ACC112 (cell line): Measurements from ENCODE around the gene MED15.

Experiments
- H2AFZ ChIP-seq: fragments of 200-600 bp; sonication (generic); one replicate; pipeline ENCODE4 v1.6.0; 2017; ENCODE audit warnings: antibody characterized with exemption, low read length; ENCODE audit not compliant: unreplicated experiment
- H3K27ac ChIP-seq: fragments of 200-600 bp; sonication (generic); 2 replicates; pipeline ENCODE4 v1.5.1; 2014; ENCODE audit warnings: low read depth, mild to moderate bottlenecking, antibody characterized with exemption, low read length, moderate library complexity
- H3K27me3 ChIP-seq: fragments of 200-600 bp; sonication (generic); 2 replicates; pipeline ENCODE4 v1.6.1; 2014; ENCODE audit warnings: mild to moderate bottlenecking, antibody characterized with exemption, low read length, moderate library complexity, mixed read lengths; ENCODE audit not compliant: insufficient read depth
- H3K36me3 ChIP-seq: fragments of 200-600 bp; sonication (generic); 2 replicates; pipeline ENCODE4 v1.6.1; 2016; ENCODE audit warnings: mild to moderate bottlenecking, antibody characterized with exemption, low read length, moderate library complexity, mixed read lengths; ENCODE audit not compliant: insufficient read depth
- H3K4me1 ChIP-seq: fragments of 200-600 bp; sonication (generic); one replicate; pipeline ENCODE4 v1.6.1; 2016; ENCODE audit warnings: low read length, mixed read lengths; ENCODE audit not compliant: insufficient read depth, unreplicated experiment, control insufficient read depth
- H3K4me3 ChIP-seq: fragments of 200-600 bp; sonication (generic); 2 replicates; pipeline ENCODE4 v1.5.1; 2014; ENCODE audit warnings: mild to moderate bottlenecking, low read depth, low read length
- H3K79me2 ChIP-seq: fragments of 200-600 bp; sonication (generic); one replicate; pipeline ENCODE4 v1.6.0; 2016; ENCODE audit warnings: low read length; ENCODE audit not compliant: control insufficient read depth, unreplicated experiment, insufficient read depth

Gene MED15

DNA sequence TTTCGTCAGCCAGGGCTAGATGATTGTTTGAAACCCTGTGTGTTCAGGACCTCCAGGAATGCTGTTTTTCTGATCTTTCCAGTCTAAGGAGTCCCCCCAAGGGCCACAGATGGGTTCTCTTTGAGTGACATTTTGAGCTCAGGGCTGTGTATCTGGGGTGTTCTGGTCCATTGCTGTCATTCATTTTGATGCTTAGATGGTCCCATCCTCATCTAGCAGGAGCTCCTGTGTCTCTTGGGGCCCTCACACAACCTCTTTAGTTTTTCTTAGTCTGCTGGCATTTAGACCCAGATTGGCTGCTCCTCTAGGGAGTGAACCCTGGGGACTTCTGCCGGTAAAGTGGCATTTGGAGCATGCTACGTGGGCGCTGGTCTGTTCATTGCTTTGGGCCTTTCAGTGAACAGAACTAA is 39.1 kb downstream of the MED15 start:
- H3K4me3 ChIP-seq, result no peak overlapping the region
- peak overlapping the region; percentile 45; the same call in 1 of the 2 replicates for H3K27ac ChIP-seq
- no peak overlapping the region for H2AFZ ChIP-seq
- no peaks in the 10 kb centered on the region for H3K27me3 ChIP-seq
- H3K36me3 ChIP-seq, result peaks cover 5% of the 10 kb centered on the region
- peaks cover 72% of the 10 kb centered on the region for H3K79me2 ChIP-seq
- H3K4me1 ChIP-seq, result peaks cover 48% of the 10 kb centered on the region

DNA sequence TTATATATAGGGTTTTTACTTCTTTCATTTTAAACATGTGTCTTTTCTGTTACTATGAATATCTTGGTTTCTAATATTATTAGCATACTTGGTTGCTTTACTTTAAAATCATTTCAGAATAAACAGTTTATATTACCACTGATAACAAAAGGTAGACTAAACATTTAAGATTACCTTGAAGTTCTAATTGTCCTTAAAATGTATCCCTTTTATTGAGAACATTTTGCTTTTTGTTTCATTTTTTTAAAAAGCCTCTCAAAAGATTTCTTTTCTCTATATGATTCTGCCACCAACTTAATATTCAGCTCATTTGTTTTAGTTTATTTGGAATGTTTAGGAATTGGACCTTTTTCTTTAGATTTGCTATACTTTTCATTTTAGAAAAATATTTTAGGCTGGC is 39.6 kb downstream of the MED15 start:
- Histone ChIP-seq H3K27me3 (no peaks in the 10 kb centered on the region), H3K4me3 (no peak overlapping the region), H3K27ac (no peak overlapping the region), H3K36me3 (peaks cover 5% of the 10 kb centered on the region), H2AFZ (no peak overlapping the region), H3K79me2 (peaks cover 77% of the 10 kb centered on the region), H3K4me1 (peaks cover 53% of the 10 kb centered on the region)

DNA sequence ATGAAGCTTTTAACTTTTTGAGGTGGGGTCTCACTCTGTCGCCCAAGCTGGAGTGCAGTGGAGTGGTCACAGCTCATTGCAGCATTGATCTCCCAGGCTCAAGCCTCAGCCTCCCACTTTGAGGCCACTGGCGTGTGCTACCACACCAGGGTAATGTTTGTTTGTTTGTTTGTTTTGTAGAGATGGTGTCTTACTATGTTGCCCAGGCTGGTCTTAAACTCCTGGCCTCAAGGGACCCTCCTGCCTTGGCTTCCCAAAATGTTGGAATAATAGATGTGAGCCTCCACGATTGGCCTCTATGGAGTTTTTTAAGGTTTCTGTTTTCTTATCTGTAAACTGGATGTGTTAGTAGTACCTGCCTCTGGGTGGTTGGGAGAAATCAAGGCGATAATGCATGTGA is 41.4 kb downstream of the MED15 start:
- peaks cover 5% of the 10 kb centered on the region for H3K36me3 ChIP-seq
- peaks cover 62% of the 10 kb centered on the region for H3K4me1 ChIP-seq
- H3K27ac ChIP-seq, result no peak overlapping the region
- H3K79me2 ChIP-seq, result peaks cover 82% of the 10 kb centered on the region
- no peak overlapping the region for H2AFZ ChIP-seq
- H3K27me3 ChIP-seq, result no peaks in the 10 kb centered on the region
- H3K4me3 ChIP-seq, result no peak overlapping the region

DNA sequence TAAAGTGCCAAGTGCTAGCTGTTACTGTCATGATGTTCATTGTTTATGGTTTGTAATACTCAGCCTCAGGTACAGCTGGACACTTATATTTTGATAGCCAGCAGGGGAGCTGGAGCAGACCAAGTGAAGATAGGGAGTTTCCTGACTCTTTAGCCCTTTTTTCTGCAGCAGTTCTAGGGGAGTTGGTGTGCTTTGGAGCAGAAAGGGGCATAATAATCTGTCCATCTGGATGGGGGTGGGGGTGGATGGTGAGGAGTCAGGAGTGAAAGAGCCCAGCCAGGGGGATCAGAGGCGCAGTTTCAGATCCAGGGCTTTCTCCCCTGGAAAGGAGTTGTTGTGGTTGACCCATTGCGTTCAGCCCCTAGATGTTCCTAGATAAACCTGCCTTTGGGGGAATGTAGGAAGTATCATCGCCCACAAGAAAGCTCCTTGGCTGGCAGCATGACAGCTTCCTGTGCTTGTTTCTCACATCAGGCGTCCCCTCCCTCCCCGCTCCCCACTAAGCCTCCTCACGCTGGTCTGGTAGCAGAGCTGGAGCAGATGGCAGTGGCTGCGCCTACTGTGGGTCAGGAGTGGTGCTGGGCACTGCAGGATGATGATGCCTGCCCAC is 41.9 kb downstream of the MED15 start:
- H3K4me3 ChIP-seq, result no peak overlapping the region
- peaks cover 82% of the 10 kb centered on the region for H3K79me2 ChIP-seq
- no peaks in the 10 kb centered on the region; the same call in 1 of the 2 replicates for H3K36me3 ChIP-seq
- H3K27me3 ChIP-seq, result no peaks in the 10 kb centered on the region
- peaks cover 63% of the 10 kb centered on the region for H3K4me1 ChIP-seq
- H3K27ac ChIP-seq, result peak overlapping the region; percentile 82
- H2AFZ ChIP-seq, result no peak overlapping the region

DNA sequence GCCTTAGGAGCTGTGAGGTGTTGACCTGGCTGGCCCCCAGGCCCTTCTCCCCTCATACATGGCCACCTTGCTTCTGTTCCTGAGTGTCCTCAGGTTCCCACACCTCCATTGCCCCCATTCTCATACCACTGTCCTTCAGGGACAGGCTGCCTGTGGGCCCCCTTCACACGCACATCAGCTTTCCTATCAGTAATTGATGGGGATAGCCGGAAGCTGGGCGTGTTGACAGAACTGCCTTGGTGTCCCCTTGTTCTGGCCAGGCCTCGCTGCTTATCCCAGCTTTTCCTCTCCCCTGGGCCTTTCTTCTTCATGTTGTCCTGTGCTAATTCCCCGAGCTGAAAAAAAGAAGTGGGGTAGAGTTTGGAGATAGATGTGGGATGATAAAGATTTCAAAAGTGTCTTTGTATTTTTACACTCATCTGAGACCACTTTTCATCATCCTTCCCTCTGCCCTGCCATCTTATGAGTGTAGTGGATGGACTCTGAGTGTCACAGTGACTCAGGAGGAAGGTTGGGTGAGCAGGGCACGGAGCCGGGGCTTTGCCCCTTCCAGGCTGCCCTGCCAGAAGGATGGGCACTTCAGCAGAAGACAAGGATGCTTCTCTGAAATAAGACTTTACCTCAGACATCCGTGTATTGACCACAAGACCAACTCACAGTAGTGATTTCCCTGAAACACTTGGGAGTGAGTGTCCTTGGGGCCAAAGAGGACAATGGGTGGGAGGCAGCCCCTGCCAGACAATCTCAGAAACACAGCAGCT is 42.8 kb downstream of the MED15 start:
- 0 out of 2 replicates have a peak, but pooled peaks cover 2% of the 10 kb centered on the region for H3K36me3 ChIP-seq
- peaks cover 80% of the 10 kb centered on the region for H3K79me2 ChIP-seq
- peak overlapping the region; percentile 82 for H3K27ac ChIP-seq
- H3K4me1 ChIP-seq, result peaks cover 63% of the 10 kb centered on the region
- H3K4me3 ChIP-seq, result no peak overlapping the region
- H3K27me3 ChIP-seq, result no peaks in the 10 kb centered on the region
- H2AFZ ChIP-seq, result no peak overlapping the region

DNA sequence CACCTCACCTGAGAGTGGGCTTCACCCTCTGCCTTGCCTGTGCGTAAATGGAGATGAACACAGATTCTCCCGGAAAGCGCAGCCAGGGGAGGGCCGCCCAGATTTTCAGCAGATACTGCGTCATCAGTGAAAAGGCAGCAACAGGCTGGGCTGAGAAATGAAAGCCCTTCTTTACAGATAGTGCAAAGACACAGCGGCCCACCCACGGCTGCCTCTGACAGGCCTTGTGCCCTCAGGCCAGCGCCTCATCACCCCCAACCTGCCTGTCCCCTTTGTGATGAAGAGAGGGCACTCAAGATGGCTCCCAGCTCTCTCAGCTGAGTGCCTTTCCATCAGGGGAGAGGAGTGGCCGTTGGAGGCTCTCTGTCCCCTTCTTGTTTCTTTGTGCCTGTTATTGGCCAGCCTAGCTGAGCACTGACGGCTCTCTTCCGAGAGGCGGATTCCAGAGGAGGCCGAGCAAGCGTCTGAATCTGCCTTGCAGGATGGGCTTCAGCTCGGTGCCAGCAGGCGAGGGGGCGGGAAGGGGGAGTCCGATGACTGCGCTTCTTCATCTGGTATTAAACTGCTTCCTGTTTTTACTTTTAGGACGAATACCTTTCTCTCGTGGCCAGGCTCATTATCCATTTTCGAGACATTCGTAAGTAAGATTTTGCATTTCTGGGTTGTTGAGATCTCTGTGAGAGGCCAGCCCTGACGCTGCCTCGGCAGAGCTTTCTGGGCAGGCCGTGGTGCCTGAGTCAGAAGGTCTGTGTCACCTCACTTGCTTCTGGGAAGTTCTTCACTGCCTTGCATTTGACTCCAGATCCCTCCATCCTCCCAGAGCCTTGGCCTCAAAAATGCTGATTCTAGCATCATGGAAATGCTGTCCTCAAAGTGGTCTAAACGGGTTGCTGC is 43.7 kb downstream of the MED15 start:
- Histone ChIP-seq H3K4me1 (peaks cover 56% of the 10 kb centered on the region), H3K36me3 (peaks cover 9% of the 10 kb centered on the region; the same call in 1 of the 2 replicates), H3K27me3 (no peaks in the 10 kb centered on the region), H2AFZ (no peak overlapping the region), H3K79me2 (peaks cover 75% of the 10 kb centered on the region), H3K4me3 (peak overlapping the region; percentile 1; the same call in 1 of the 2 replicates), H3K27ac (peak overlapping the region; percentile 82)

DNA sequence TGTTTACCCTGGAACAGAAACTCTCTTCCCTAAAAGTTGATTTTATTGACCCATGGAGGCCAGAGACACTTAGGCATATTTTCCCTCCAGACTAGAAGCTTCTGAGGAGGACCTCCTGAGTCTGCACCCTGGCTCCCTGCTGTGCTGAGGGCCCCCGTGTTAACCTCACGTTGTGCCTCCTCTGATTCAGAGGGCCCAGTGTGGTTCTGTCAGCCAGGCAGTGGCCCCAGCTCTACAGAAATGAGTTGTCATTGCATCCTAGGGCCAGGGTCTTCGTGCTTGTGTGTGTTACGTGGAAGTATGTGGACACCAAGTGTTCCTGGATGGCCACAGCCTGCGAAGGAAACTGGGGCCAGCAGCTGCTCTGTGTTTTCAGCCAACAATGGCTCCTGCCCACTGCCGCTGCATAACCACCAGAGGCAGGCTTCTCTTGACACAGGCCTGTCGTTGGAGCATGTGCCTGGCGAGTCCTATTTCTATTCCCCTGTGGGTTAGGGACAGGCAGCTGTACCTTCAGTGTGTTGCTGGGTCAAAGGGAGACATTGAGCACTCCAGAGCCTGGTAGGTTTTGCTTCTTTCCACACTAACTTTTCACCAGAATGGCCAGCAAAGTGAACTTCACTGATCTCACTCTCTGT is 44.5 kb downstream of the MED15 start:
- Histone ChIP-seq H3K27ac (peak overlapping the region; percentile 82), H3K27me3 (no peaks in the 10 kb centered on the region), H2AFZ (no peak overlapping the region), H3K36me3 (peaks cover 14% of the 10 kb centered on the region), H3K4me3 (no peak overlapping the region; the same call in 1 of the 2 replicates), H3K4me1 (peaks cover 50% of the 10 kb centered on the region), H3K79me2 (peaks cover 74% of the 10 kb centered on the region)

DNA sequence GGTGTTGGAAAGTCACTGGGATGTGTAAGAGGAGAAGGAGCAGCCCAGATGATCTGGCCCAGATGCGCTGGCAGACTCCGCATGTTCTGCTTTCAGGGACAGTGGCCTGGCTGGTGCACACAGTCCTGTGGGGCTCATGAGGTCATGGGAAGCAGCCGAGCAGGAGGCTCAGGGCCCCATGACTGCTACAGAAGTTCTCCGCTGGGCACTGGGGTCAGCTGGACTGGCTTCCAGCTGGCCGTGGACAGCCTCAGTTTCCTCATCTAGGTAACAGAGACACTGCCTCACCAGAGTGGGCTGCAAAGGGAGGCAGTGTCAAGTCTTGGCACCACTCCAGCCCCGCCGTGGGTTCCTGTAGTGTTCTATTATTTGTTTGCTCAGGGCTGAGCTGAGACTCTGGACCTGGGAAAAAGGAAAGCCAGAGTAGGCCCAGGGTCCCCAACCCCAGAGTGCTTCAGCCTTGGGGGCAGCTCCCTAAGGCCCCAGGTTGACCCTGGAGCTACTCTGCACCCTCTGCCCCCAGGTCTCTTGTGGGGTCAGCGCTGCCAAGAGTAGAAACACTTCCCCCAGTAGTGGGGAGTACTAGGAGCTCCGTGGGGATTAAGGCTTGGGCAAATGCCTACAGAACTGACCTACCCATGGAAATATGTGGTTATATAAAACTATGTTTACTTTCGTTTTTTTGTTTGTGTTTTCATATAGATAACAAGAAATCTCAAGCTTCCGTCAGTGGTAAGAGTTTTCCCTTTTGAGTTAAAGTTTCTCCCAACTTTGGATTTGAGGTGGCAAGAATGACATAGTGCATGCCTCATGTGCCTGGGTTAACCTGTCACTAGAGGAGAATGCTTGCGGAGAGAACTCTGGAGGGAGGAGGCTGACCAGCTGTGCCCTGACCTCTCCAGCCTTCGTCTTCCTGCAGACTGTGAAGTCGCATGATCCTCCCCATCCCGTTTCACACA is 45.3 kb downstream of the MED15 start:
- Histone ChIP-seq H3K36me3 (peaks cover 17% of the 10 kb centered on the region), H3K27ac (peak overlapping the region; percentile 82), H3K79me2 (peaks cover 74% of the 10 kb centered on the region), H3K4me1 (peaks cover 50% of the 10 kb centered on the region), H2AFZ (no peak overlapping the region), H3K4me3 (peak overlapping the region; percentile 11; the same call in 1 of the 2 replicates), H3K27me3 (no peaks in the 10 kb centered on the region)

DNA sequence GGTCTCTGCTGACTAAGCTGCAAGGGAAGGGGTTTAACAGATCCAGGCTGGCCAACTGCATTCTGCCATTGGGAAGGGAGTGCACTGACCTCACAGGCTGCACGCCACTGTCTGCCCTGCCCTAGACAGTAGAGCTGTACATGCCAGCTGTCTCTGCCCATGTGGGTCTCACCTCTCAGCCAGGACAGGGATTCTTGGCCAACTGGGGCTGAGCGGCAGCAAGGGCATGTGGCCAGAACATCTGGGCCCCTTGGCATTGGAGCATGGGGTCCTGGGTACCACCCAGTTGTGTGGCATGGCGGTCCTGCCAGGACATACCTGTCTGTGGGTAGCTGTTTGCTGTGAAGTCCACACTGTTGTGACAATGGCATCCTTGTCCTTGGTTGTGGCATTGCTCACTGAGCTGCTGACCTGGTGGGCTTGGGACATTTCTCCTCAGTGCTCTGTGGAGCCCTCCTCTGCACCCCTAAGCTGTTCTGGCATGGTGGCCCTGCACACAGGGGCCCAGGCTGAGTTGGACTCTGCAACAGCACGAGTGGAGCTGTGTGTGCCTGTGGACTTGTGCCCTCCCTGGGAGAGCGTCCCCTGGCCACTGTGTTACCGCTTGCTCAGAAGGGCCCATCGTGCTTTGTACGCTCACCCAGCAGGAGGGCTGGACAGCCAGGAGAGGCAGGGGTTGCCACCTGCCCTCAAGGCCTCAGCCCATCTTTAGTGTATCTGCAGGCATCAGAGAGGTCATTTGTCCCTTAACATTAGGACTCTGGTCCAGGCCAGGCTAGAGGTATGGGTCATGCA is 46.7 kb downstream of the MED15 start:
- Histone ChIP-seq H3K27ac (no peak overlapping the region), H3K4me1 (peaks cover 43% of the 10 kb centered on the region), H2AFZ (no peak overlapping the region), H3K79me2 (peaks cover 67% of the 10 kb centered on the region), H3K27me3 (no peaks in the 10 kb centered on the region), H3K4me3 (no peak overlapping the region), H3K36me3 (peaks cover 23% of the 10 kb centered on the region)
